Endodermal cell (in vitro differentiated cells): ENCODE data around the gene ASAP2. TPM values are rescaled to one million over a fixed set of nuclear protein-coding genes. Genes with fewer than 3 reads are reported as not detected.

ENCODE experiments used
- DNase-seq: peaks from one replicate; pipeline ENCODE4 v3.0.0-alpha.2; 2017
- H3K27ac ChIP-seq: 2 replicates; pipeline ENCODE4 v1.5.1; 2013; ENCODE audit warnings: mild to moderate bottlenecking, low read depth, low read length, moderate library complexity
- H3K27me3 ChIP-seq: 2 replicates; pipeline ENCODE4 v1.6.1; 2013; ENCODE audit warnings: mild to moderate bottlenecking, low read length, moderate library complexity; ENCODE audit not compliant: insufficient read depth, control insufficient read depth, poor library complexity, severe bottlenecking
- H3K36me3 ChIP-seq: 2 replicates; pipeline ENCODE4 v1.7.0; 2013; ENCODE audit warnings: mild to moderate bottlenecking, low read length, moderate library complexity; ENCODE audit not compliant: control insufficient read depth, insufficient read depth
- H3K4me1 ChIP-seq: one replicate; pipeline ENCODE4 v1.7.0; 2013; ENCODE audit warnings: low read length; ENCODE audit not compliant: control insufficient read depth, insufficient read depth
- H3K4me3 ChIP-seq: 2 replicates; pipeline ENCODE4 v1.5.1; 2013; ENCODE audit warnings: mild to moderate bottlenecking, low read length, moderate library complexity
- H3K9ac ChIP-seq: 2 replicates; pipeline ENCODE4 v1.6.1; 2013; ENCODE audit warnings: mild to moderate bottlenecking, low read length, moderate library complexity; ENCODE audit not compliant: poor library complexity, severe bottlenecking; ENCODE audit errors: extremely low read depth
- H3K9me3 ChIP-seq: 2 replicates; pipeline ENCODE4 v1.6.1; 2013; ENCODE audit warnings: mild to moderate bottlenecking, low read length, moderate library complexity; ENCODE audit not compliant: control insufficient read depth
- H3K27ac Mint-ChIP-seq: 2 replicates; pipeline ENCODE4 v1.8.0; 2020; ENCODE audit warnings: mixed read lengths
- H3K27me3 Mint-ChIP-seq: 2 replicates; pipeline ENCODE4 v1.8.0; 2021; ENCODE audit warnings: mild to moderate bottlenecking, mixed read lengths; ENCODE audit not compliant: insufficient read depth
- H3K36me3 Mint-ChIP-seq: 2 replicates; pipeline ENCODE4 v1.8.0; 2020; ENCODE audit warnings: low read depth, mixed read lengths
- H3K4me1 Mint-ChIP-seq: 2 replicates; pipeline ENCODE4 v1.8.0; 2020; ENCODE audit warnings: mixed read lengths
- H3K4me3 Mint-ChIP-seq: 2 replicates; pipeline ENCODE4 v1.8.0; 2020; ENCODE audit warnings: mild to moderate bottlenecking, moderate library complexity, mixed read lengths
- H3K9me3 Mint-ChIP-seq: 2 replicates; pipeline ENCODE4 v1.8.0; 2020; ENCODE audit warnings: mild to moderate bottlenecking, mixed read lengths
- CTCF ChIP-seq: fragments of 200-600 bp; sonication (generic); conservative IDR thresholded peaks from 2 replicates; pipeline ENCODE4 v1.5.0; 2021; ENCODE audit warnings: antibody characterized with exemption, mild to moderate bottlenecking
- WGBS, 2 experiments: methylation state at CpG; one replicate each; pipeline versions ENCODE4 v1.1.5 to v1.1.7; 2013; ENCODE audit warnings: missing lambda C conversion rate in 2 of 2, mixed read lengths in 1 of 2; ENCODE audit not compliant: insufficient coverage in 1 of 2, insufficient read length in 1 of 2; 5-methylcytosine and 5-hydroxymethylcytosine counted together
- total RNA-seq, 2 donors: library from RNA; stranded (reverse); fragmentation: NEBNext Ultra II Directional in 1 of 2; extraction: Animal tissue kit (Norgen Biotek cat#: 25700) in 1 of 2; gene quantifications; 2 replicates in 1 of 2; 3 replicates in 1 of 2; pipeline ENCODE4 v1.2.1, GENCODE V29; 2021

The ASAP2 gene
- total RNA-seq, 2 donors from 2014 or later, result 11.8 to 20.4 TPM

- Mint-ChIP-seq H3K4me1 (peaks cover 9% of the 10 kb centered on the region), H3K27me3 (peaks cover 41% of the 10 kb centered on the region), H3K36me3 (no peaks in the 10 kb centered on the region), H3K4me3 (no peak overlapping the region), H3K27ac (no peak overlapping the region), H3K9me3 (no peaks in the 10 kb centered on the region)
- Histone ChIP-seq H3K9me3 (no peaks in the 10 kb centered on the region), H3K4me1 (no peaks in the 10 kb centered on the region), H3K9ac (no peak overlapping the region), H3K27me3 (no peaks in the 10 kb centered on the region), H3K36me3 (no peaks in the 10 kb centered on the region), H3K4me3 (no peak overlapping the region), H3K27ac (no peak overlapping the region)
- 88 to 91% methylated on average over 4 to 6 of the region's 6 CpGs for WGBS, 2 experiments
- no peak for TF ChIP-seq CTCF
- DNase-seq, result no peak
Observed at GRCh38 chr2:9229470-9229820, 22.8 kb downstream of the ASAP2 start.

GRCh38 chr2:9230051-9230802 lies 23.6 kb downstream of the ASAP2 start:
- Mint-ChIP-seq H3K4me3 (no peak overlapping the region), H3K4me1 (peaks cover 15% of the 10 kb centered on the region), H3K27ac (no peak overlapping the region), H3K36me3 (no peaks in the 10 kb centered on the region), H3K27me3 (peaks cover 33% of the 10 kb centered on the region), H3K9me3 (no peaks in the 10 kb centered on the region)
- H3K9ac ChIP-seq, result no peak overlapping the region
- no peaks in the 10 kb centered on the region for H3K9me3 ChIP-seq
- no peaks in the 10 kb centered on the region for H3K27me3 ChIP-seq
- no peak overlapping the region for H3K4me3 ChIP-seq
- TF ChIP-seq CTCF, result no peak
- WGBS, 2 experiments, result 87 to 99% methylated on average over 9 of the region's 9 CpGs
- H3K27ac ChIP-seq, result peak overlapping the region; percentile 47
- DNase-seq, result no peak
- no peaks in the 10 kb centered on the region for H3K36me3 ChIP-seq
- H3K4me1 ChIP-seq, result no peaks in the 10 kb centered on the region

DNA sequence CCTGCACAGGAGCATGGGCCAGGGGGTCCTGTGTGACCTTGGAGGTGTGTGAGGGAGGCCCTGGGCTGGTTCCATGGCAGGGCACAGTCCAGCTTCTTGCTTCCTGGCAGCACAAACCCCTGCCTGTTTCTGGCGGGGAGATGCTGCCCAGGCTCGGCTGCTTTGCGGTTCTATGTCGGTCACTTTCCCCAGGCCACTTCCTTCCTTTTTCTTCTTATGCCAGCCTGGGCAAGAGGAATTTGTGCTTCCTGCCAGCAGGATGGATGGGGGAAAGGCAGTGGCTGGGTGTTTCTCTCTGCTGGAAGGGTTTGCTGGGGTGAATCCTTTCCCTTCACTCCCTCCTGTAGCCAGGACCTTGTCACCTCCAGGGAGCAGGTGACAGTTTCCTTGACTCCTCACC lies 24.3 kb downstream of the ASAP2 start:
- Histone ChIP-seq H3K4me1 (no peaks in the 10 kb centered on the region), H3K27me3 (no peaks in the 10 kb centered on the region), H3K36me3 (no peaks in the 10 kb centered on the region), H3K9me3 (no peaks in the 10 kb centered on the region), H3K27ac (no peak overlapping the region), H3K4me3 (no peak overlapping the region), H3K9ac (no peak overlapping the region)
- Mint-ChIP-seq H3K27ac (no peak overlapping the region), H3K4me1 (peaks cover 15% of the 10 kb centered on the region), H3K27me3 (peaks cover 27% of the 10 kb centered on the region), H3K4me3 (no peak overlapping the region), H3K9me3 (no peaks in the 10 kb centered on the region), H3K36me3 (no peaks in the 10 kb centered on the region)
- no peak for TF ChIP-seq CTCF
- DNase-seq, result no peak
- WGBS, 2 experiments, result 81% methylated on average over 4 of the region's 4 CpGs; no CpG with 5 or more reads in 1 of the 2 experiments
